MCF 10A (cell line): ENCODE data around the gene RETN. TPM values are rescaled to one million over a fixed set of nuclear protein-coding genes. Genes with fewer than 3 reads are reported as not detected.

Source experiments
- BruUV-seq: library from RNA; stranded (reverse); fragments of 400-500 nt; replicated peaks from 2 replicates; lab custom pipeline; 2021; lab: Mats Ljungman, UMichigan
- CTCF ChIA-PET: fragments of 300-600 bp; sonication (Branson Sonifier 250); formaldehyde crosslinking; extraction: SDS; loops from one replicate; lab custom pipeline; 2021; ENCODE audit warnings: antibody characterized with exemption, inconsistent platforms; lab: Yijun Ruan, JAX
- POLR2A ChIA-PET: fragments of 300-600, 350-650 bp; sonication (Branson Sonifier 250); formaldehyde crosslinking; extraction: SDS; loops from one replicate; lab custom pipeline; 2020; ENCODE audit warnings: antibody characterized with exemption, inconsistent platforms; lab: Yijun Ruan, JAX
- DNase-seq: peaks from one replicate; pipeline ENCODE4 v3.0.0-alpha.2; 2018; ENCODE audit not compliant: unreplicated experiment
- H3K27ac Mint-ChIP-seq: one replicate; pipeline ENCODE4 v1.8.0; 2022; ENCODE audit warnings: mild to moderate bottlenecking, low read depth, mixed read lengths; ENCODE audit not compliant: unreplicated experiment
- H3K27me3 Mint-ChIP-seq: one replicate; pipeline ENCODE4 v1.8.0; 2022; ENCODE audit warnings: mixed read lengths; ENCODE audit not compliant: insufficient read depth, unreplicated experiment
- H3K36me3 Mint-ChIP-seq: one replicate; pipeline ENCODE4 v1.8.0; 2022; ENCODE audit warnings: mild to moderate bottlenecking, moderate library complexity, mixed read lengths; ENCODE audit not compliant: insufficient read depth, unreplicated experiment
- H3K4me1 Mint-ChIP-seq: one replicate; pipeline ENCODE4 v1.8.0; 2022; ENCODE audit warnings: mixed read lengths; ENCODE audit not compliant: insufficient read depth, unreplicated experiment
- H3K4me3 Mint-ChIP-seq: one replicate; pipeline ENCODE4 v1.8.0; 2022; ENCODE audit warnings: mild to moderate bottlenecking, moderate library complexity, mixed read lengths; ENCODE audit not compliant: unreplicated experiment
- H3K9me3 Mint-ChIP-seq: one replicate; pipeline ENCODE4 v1.8.0; 2022; ENCODE audit warnings: mixed read lengths; ENCODE audit not compliant: unreplicated experiment
- intact Hi-C: fragments of 100-400 bp; cut with micrococcal nuclease; formaldehyde crosslinking; loops from 2 replicates; pipeline ENCODE4 v1.14.1; 2022
- total RNA-seq: library from RNA; stranded (reverse); gene quantifications from 2 replicates; pipeline ENCODE4 v1.2.3, GENCODE V29; 2022
- TF ChIP-seq, protein P1 (sequence below): fragments of 200-600 bp; IDR thresholded peaks from one replicate; pipeline ENCODE4 v1.8.0; 2022; ENCODE audit warnings: antibody characterized with exemption, mild to moderate bottlenecking; ENCODE audit not compliant: unreplicated experiment

Gene RETN
- total RNA-seq, 1 experiment from 2014 or later: not detected

DNA sequence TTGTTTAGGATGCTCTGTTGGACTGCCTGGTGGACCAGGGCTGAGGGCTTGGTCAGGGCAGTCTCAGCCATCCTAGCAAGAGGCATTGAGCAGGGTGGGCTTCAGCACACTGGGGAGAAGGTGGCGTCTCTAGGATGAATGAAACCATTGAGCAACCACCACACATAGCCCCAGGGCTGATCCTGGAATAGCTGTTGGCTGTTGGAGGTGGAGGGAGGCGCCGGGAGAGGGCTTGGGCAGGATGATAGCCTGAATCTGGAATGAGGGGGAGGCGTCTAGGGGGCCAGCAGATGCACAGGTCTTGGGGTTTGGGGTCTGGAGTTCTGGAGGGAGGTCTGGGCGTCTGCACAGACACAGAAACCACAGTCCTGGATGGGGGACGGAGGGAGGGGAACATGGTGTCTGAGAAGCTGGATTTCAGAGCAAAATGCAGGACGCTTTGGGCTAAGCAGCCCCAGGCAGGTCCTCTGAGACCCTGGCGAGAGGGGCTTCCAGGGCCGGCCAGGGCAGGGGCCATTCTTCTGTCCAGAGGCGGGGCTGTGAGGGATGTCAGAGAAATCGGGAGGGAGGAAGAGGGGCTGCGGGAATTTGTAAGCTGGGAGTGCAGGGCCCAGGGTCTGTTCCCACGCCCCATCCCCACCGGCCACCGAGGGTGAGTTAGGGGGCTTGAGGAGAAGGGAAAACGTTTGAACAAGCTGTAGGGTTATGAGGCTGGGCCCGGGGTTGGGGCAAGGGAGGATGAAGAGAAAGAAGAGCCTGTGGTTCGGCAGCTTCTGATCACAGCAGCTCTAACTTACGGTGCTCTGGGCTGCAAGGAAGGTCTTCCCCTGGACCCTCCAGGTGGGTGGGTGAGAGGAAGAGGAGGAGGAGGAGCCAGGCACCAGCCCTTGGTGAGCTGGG, 16.9 kb downstream of the RETN start:
- no TSS peak for BruUV-seq

DNA sequence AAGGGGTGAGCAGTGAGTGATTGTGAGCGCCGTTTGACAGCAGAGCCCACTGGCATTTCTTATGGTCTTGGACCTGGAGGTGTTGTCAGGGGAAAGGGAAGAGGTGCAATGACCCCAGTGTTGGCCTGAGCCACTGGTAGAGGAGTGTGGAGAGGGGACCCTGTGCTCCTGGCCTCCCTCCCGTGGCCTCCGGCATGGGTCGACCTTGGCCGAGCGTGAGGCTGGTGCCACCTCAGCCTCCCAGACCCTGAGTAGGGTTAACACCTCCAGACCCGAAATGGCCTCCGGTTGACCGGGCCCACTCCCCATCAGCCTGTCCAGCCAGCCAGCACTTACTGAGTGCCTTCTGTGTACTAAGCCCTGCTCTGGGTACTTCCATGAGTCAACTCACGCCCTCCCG, 18.3 kb downstream of the RETN start:
- H3K27ac Mint-ChIP-seq: no peak overlapping the region
- no peaks in the 10 kb centered on the region for H3K9me3 Mint-ChIP-seq
- no peaks in the 10 kb centered on the region for H3K27me3 Mint-ChIP-seq
- peaks cover 8% of the 10 kb centered on the region for H3K4me1 Mint-ChIP-seq
- peaks cover 25% of the 10 kb centered on the region for H3K36me3 Mint-ChIP-seq
- CTCF ChIA-PET: no interaction called here
- BruUV-seq: no TSS peak
- H3K4me3 Mint-ChIP-seq: no peak overlapping the region
- POLR2A ChIA-PET: no interaction called here
- intact Hi-C loops: no loop called here
- DNase-seq: no peak
- TF ChIP-seq, protein P1, sequence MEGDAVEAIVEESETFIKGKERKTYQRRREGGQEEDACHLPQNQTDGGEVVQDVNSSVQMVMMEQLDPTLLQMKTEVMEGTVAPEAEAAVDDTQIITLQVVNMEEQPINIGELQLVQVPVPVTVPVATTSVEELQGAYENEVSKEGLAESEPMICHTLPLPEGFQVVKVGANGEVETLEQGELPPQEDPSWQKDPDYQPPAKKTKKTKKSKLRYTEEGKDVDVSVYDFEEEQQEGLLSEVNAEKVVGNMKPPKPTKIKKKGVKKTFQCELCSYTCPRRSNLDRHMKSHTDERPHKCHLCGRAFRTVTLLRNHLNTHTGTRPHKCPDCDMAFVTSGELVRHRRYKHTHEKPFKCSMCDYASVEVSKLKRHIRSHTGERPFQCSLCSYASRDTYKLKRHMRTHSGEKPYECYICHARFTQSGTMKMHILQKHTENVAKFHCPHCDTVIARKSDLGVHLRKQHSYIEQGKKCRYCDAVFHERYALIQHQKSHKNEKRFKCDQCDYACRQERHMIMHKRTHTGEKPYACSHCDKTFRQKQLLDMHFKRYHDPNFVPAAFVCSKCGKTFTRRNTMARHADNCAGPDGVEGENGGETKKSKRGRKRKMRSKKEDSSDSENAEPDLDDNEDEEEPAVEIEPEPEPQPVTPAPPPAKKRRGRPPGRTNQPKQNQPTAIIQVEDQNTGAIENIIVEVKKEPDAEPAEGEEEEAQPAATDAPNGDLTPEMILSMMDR: no peak

More for the DNA sequence above, 16.9 kb downstream of the RETN start:
- no peak overlapping the region for H3K27ac Mint-ChIP-seq
- no peak for DNase-seq
- H3K4me1 Mint-ChIP-seq: peaks cover 8% of the 10 kb centered on the region
- ChIA-PET POLR2A (interaction anchor here (0.6 to 1.6 kb wide), 5 partner anchors 15 to 115 kb away, joined by 3 to 6 read pairs (median 5); partner anchors contain the start of gene CLEC4M), CTCF (interaction anchor here (0.5 to 1.0 kb wide), 4 partner anchors 114 to 1435 kb away, joined by 3 to 5 read pairs (median 3); no protein-coding TSS in a partner anchor)
- H3K27me3 Mint-ChIP-seq: no peaks in the 10 kb centered on the region
- peaks cover 31% of the 10 kb centered on the region for H3K36me3 Mint-ChIP-seq
- H3K9me3 Mint-ChIP-seq: no peaks in the 10 kb centered on the region
- intact Hi-C loops: no loop called here
- H3K4me3 Mint-ChIP-seq: no peak overlapping the region
- TF ChIP-seq, protein P1: no peak

- Mint-ChIP-seq H3K4me3 (no peak overlapping the region), H3K9me3 (no peaks in the 10 kb centered on the region)
- no TSS peak for BruUV-seq
Measured at GRCh38 chr19:7689165-7689564, 20.3 kb downstream of the RETN start.

GRCh38 chr19:7690779-7691258, 22.0 kb downstream of the RETN start:
- Mint-ChIP-seq H3K27me3 (no peaks in the 10 kb centered on the region), H3K36me3 (no peaks in the 10 kb centered on the region), H3K27ac (no peak overlapping the region), H3K9me3 (no peaks in the 10 kb centered on the region), H3K4me1 (no peaks in the 10 kb centered on the region), H3K4me3 (no peak overlapping the region)
- no peak for DNase-seq
- POLR2A ChIA-PET: no interaction called here
- TF ChIP-seq, protein P1: no peak
- intact Hi-C loops: no loop called here
- CTCF ChIA-PET: no interaction called here
- BruUV-seq: no TSS peak

More at GRCh38 chr19:7689165-7689564, 20.3 kb downstream of the RETN start:
- no peak for DNase-seq
- Mint-ChIP-seq H3K27ac (no peak overlapping the region), H3K4me1 (peaks cover 8% of the 10 kb centered on the region), H3K27me3 (no peaks in the 10 kb centered on the region), H3K36me3 (peaks cover 8% of the 10 kb centered on the region)
- CTCF ChIA-PET: interaction anchor here (1.6 kb wide), 1 partner anchor 8 kb away, joined by 4 read pairs; the partner anchor contains the start of gene TRAPPC5
- intact Hi-C loops: no loop called here
- TF ChIP-seq, protein P1: no peak
- POLR2A ChIA-PET: no interaction called here
